Activated effector memory CD4-positive, alpha-beta T cell treated with anti-CD3 and anti-CD28 coated beads, Interleukin-2, amount 50 U/mL, for 16 hours (primary cell): ENCODE data around the gene USP24.
"Not testable (repeated sequence)": the region's sequence is repeated elsewhere in the genome, so short reads cannot be mapped to it uniquely, and the experiment has no call there.

ENCODE experiments used
- DNase-seq: peaks from one replicate; pipeline ENCODE4 v3.0.0-alpha.2; 2020

The USP24 gene

DNA sequence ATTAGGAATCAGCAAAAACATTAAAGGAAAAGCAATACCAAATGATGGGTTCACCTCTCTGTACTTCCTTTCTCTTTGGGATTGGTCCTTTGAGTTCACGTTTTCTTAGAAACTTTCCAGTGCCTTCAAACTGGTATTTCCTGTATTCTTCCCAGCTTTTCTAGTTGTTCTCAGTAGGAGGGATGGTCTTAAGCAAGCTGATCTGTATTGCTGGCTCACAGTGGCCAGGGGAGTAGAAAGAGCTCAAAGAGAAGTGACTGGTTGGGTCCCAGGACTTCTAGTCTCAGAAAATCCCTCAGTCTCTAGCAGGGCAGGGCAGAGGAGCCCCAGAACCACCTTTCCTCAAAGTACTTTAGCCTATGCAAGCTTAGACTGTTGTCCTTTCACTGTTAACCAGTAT is 10.1 kb upstream of the USP24 start:
- DNase-seq: no peak

DNA sequence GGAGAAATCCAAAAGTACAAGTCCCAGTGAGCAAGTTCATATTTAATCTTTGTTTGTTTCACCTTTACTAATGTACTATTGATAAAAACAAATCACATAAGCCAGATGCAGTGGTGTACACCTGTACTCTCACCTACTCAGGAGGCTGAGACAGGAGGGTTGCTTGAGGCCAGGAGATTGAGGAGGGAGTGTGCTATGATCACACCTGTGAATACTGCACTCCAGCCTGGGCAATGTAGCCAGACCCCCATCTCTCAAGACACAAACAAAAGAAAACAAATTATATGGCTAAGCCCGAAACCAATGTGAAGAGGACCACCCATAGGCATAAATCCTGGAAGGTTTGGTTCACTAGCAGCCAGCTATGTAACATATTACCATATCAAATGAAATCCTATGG is 9.6 kb upstream of the USP24 start:
- DNase-seq: no peak

DNA sequence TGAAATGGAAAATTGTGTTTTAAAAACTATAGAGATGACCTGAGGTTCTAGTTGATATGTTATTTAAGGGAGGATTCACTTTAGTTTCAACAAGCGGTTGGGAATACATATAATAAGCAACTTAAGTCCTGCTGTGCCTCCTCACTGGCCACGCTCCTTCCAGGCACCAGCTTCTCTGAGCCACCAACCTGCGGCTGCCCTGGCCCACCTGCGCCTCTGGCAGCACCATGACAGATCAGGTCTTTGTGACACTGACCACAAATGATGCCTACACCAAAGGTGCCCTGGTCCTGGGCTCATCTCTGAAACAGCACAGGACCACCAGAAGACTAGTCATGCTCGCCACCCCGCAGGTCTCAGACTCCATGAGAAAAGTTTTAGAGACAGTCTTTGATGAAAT is 7.0 kb upstream of the USP24 start:
- DNase-seq: no peak

DNA sequence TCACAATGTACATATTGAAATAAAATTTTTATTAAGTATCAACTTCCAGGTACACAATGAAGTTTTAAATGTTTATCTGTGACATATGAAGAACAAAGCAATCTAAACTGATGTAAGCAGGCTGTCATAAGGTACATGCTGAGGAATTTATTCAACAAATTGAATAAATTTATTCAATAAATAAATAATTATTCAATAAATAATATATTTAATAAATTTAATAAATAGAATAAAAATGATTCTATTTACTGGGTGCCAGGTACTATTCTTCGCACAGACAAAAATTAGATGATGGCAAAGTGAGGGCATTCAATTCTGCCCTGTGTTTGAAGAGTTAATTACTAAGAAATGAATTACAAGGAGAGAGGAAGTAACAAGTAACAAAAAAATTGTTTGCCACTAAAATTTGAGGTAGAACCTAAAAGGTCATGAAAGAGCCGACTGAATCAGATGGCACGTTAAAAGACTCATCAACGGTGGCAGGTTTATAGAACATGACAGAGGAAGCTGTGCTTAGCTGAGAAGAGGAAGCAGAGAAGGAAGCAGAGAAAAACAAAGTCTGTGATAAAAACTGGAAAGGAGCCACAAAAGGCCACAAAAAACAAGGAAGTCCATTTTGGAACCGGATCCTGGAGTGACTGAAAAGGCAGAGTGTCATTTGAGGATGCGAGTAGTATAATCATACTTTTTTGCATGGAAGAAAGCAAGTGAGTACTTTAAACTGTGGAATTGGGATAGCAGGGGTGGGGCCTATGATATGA is 2.2 kb upstream of the USP24 start:
- DNase-seq: no peak

DNA sequence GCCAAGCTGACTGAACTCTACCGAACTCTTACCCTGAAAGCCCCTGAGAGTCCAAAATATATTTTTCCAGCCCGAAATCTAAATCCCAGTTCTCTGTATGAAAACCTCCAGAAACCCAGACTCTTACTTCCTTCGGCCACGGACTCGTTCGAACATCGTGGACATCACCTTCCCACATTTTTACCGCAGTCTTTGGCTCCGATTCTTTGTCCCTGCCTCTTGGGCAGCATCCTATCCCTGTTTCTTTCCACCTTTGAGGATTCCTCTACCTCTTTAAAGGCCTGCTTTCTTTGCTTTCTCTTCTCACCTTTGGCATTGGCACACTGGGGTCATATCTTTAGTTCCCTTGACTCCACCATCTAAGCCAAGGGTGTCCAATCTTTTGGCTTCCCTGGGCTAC is 932 bp upstream of the USP24 start:
- no peak for DNase-seq

DNA sequence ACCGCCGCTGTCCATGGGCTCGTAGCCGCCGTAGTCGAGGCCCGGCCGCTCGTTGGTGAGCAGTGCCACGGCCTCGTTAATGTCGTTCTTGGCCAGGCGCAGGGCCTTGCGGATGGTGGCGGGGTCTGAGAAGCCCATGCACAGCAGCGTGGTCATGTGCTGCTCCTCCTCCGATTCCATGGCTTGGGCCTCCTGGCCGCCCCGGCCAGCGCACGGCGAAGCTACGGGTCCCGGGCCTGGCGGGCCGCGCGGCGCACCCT is 300 bp downstream of the USP24 start:
- peak; percentile 77 for DNase-seq

DNA sequence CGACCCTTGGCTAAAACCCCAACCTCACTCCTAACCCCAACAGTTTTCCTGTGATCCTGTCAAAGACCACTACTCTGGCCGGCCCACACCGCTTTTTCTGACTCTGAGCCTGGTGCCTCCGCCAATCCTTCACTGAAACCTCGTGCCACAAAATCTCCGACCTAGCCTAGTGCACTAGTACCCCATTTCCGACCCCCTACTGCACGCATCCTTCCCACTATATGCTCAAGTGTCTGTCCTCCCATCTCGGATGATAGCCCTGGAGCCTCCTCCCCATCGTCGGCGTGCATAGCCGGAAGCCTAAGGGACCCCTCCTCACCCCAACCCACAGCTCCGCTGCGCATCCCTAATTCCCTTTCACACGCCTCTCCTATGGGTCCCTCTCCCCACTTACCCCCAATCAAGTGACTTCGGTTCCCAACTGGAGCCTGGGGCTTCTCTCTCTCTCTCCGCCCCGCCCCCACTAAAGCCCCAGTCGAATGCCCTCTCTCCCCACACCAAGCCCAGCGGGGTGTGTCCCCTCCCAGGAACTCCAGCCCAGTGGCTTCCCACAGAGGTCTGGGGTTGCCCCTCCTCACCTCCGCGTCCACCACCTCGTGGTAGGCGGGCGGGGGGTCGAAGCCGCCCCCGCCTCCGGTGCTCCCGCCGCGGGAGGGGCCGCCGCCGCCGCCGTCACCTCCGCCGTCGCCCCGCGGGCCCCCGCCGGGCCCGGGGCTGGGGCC is 791 bp downstream of the USP24 start:
- DNase-seq: peak; percentile 79

DNA sequence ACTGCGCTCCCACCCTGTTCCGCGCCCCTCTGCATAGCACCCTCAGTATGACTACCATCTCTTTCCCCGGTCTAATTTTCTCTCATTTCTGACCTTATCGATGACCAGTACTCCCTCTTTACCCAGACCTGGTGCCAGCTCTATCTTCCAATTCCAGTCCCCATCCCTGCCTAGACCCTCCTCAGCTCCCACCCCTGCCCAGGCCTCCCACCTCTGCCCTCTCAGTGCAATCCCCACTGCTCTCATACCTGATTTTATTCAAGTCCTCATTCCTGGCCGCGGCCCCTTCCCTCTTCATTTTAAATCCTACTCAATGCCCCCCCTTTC is 1.3 kb downstream of the USP24 start:
- peak; percentile 67 for DNase-seq

DNA sequence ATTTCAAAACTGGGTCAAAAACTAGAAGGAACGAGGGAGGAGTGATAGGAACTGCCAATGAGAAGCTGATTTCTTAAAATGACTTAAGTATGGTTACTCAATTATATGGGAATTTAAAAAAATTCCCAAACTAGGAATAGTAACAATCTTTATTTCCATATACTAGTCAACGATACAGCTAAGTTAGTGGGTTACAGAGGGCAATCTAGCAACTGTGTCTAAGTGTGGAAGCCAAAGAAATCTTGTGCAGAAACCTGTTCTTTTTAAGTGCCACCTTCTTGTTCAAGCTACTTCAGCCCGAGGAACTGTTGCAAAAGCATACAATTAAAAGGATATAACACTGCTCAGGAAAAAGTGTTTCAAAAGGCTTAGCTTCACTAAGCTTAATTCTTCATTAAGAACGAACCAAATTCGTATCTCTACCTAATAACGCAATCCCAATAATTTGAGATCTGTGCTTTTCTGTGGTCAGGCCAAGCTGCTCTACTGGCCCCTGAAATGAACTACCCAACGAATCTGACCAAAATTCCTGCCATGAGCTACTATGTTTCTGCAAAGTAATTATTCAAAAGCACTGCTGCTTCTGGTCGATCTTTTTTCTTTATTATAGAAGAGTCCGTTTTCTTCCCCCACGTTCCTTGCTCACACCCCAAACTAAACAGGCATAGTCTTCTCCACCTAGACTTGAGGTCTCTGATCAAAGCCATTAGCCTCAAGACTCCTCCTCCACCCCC is 1.8 kb downstream of the USP24 start:
- DNase-seq: no peak

DNA sequence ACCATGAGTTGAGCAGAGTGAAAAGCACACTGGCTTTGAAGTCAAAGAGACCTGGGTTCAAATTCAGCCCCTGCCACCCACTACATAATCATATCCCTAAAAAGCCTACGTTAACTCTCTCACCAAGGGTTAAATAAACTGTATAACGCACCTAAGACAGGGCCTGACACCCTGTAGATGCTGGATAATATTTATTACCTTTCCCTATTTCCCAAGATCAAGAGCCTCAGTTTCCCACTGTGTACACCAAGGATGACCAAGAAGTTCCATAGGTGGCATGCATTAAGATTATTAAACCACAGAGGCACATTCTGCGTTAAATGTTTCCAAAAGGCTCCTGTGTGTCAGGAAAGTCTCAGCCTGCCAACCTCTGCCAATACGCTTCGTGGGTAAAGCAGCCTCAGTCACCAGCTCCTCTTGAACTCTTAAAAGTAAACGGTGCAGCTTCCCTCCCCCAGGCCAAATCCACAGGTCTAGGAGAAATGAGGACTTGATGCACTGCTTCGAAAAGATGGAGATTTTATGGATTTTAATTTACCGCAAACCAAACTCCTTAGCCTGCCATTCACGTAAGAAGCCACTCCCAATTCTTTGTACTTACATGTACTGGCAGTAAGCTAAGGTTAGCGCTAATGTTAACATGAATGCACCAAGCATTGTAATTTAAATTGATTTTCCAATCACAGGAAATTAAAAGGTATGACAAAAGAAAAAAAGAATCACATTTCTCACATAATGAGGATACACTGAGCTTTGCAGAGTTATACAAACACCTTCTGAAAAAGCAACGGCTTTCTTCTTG is 2.6 kb downstream of the USP24 start:
- DNase-seq: peak; percentile 65

DNA sequence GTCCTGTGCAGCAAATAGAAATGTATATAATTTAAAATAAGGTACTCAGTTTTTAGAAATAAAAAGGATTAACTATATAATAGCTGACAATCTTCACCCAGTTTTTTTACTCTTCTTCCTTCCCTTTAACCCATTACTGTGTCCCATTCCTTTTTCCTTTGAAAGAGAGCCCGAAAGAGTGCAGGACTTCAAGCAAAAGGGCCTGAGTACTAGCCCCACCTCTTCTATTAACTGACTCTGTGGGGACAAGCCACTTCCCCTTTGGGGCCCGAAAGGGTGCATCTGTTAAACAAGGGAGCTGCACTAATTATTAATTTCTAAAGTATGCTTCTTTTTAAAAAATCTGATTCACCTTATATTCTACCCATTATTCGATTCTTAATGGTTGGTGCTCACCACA is 3.3 kb downstream of the USP24 start:
- DNase-seq: no peak

DNA sequence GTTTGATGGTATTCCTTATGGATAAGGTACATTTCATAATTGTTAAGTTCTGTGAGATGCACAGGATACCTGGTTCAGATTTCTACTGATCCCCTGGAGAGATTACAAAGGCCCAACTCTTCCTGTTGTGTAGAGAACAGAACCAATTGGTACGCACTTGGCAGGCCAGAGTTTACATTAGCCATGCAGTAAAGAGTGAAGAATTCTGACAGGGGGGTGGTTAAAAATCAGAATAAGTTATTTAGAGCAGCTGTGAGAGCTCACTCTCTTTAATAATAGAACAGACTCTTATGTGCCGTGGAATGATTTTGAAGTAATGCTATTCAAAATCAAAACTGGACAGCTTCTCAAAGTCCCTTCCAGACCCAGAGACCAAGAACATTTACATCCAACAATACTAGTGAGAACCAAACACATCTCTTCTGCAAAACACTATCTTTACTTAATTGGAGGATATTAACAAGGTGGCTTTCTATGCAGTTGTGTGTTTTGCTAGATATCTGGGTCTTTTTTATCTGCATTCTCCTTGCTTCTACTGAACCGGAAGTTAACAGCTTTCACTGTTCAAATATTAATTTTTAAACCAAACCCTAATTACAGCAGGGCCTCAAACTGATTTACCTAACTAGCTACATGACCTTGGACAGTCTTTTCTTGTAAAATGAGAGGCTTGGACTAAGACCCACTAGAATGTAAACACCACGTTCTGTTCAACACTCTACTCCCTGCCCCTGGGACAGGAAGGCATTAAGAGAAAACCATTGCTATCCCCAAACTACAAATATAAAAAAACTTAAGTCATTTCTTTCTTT is 4.0 kb downstream of the USP24 start:
- DNase-seq: no peak

DNA sequence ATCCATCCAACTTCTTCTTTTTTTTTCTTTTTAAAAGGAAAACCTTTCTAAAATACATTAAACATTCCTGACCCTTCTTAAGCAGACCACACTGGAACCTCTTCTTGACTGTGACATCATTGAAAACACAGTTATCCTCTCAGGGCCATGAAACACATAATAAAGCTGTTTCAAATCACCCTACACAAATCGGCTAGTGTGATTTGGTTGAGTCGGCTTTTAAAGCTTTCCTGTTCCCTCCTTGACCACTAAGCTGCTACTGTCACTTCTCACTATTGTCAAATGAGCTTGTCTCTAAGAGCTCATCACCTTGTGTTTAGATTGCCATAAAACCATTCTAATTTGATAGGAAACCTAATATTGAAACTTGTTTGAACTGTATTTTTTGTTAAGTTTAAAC is 5.9 kb downstream of the USP24 start:
- DNase-seq: no peak

DNA sequence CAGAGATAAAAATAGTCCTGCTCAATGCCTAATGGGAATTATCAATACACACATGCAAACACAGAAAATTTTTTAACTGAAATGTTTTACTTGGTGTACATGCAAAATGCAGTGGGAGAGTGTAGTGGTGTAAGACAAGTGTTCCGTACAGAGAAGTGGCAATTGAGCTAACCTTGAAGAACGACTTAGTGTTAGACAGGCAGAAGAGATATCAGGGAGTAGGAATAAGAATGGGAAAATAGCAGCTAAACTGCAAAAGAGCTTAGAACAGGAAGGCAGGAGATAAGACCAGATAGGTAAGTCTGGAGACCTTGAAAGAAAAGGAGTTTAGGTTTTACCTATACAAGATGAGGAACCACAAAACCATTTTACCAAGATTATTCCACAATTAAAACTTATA is 9.0 kb downstream of the USP24 start:
- no peak for DNase-seq

DNA sequence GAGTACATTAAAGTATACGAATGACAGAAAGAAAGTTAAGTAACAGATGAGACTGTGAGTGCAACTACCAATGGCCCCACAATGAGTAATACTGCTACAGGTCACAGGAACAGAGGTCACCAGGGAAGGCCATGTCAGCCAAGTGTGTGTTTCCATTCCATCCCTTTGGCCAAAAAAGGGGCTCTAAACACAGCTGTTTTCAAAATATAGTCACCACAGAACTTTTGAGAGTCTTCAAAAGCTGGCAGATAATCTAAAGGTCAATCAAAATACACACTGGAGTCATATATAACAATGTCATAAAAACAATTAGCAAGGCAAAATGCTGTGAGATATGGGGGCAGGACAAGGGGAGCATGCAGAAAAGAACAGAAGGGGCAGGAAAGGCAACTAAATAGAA is 10.2 kb downstream of the USP24 start:
- DNase-seq: no peak

DNA sequence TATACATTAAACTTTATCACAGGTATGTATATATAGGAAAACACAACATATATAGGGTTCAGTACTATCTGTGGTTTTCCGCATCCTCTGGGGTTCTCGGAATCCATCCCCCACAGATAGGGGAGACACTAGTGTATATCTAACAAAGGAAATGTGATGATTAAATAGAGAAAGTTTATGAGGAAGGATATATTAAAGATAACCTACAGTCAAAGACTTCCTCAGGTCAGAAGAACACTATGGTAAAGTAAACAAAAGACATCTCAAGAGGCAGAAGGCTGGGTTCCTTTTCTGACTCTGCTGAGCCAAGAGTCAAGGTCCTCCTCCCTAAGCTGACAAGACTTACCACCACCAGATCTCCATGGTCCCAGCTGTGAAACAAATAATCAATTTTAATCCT is 12.1 kb downstream of the USP24 start:
- DNase-seq: no peak

DNA sequence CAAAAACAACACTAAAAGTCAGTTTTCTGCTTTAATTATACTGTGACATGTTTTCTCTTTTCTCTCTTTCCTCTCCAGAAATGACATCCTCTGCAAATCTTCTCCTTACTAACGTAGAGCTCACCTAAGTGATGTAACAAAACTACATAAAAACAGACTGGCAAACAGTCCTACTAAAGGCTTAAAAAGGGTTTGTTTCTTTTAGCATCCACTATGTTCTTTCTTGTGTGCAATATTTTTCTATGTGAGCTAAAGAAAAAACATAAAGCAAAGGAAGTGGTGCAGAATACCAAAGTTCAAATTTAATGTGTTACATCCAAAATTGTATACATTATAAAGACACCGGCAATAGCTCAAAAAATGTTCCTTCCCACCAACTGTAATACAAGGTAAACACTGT is 14.5 kb downstream of the USP24 start:
- DNase-seq: no peak

DNA sequence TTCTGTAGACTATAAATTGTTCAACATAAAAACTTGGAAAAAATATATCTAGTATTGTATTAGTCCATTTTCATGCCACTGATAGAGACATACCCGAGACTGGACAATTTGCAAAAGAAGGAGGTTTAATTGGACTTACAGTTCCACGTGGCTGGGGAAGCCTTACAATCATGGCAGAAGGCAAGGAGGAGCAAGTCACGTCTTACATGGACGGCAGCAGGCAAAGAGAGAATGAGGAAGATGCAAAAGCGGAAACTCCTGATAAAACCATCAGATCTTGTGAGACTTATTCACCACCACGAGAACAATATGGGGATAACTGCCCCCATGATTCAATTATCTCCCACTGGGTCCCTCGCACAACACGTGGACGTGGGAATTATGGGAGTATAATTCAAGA is 15.4 kb downstream of the USP24 start:
- DNase-seq: not testable (repeated sequence)

DNA sequence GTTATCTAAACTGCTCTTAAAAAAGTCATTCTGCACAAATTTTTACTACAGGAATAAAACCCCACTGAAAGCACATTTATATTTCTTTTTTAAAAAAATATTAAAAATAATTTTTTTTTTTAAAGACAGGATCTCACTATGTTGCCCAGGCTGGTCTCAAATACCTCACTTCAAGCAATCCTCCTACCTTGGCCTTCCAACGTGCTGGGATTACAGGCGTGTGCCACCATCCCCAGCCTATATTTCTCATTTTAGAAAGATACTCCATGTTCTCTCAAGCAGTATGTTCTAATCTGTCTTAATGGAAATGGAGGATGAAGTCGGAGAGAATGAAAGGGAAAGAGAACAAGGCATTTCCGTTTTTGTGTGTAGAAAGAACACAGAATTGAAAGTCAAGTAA is 17.1 kb downstream of the USP24 start:
- no peak for DNase-seq

DNA sequence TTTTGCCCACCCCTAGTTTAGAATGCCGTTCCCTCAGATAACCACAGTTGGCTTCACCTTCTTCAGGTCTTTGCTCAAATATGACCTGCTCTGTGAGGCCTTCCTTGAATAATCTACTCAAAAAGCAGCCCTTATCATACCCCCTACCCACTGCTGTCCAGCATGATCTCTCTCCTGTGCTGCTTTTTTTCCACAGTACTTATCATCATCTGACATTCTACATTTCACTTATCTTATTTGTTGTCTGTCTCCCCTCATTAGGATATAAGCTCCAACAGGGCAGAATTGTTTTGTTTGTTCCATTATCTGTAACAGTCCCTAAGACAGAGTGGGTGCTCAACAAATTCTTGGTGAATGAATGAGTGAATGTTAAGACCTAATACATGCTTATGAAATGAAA is 18.1 kb downstream of the USP24 start:
- no peak for DNase-seq

DNA sequence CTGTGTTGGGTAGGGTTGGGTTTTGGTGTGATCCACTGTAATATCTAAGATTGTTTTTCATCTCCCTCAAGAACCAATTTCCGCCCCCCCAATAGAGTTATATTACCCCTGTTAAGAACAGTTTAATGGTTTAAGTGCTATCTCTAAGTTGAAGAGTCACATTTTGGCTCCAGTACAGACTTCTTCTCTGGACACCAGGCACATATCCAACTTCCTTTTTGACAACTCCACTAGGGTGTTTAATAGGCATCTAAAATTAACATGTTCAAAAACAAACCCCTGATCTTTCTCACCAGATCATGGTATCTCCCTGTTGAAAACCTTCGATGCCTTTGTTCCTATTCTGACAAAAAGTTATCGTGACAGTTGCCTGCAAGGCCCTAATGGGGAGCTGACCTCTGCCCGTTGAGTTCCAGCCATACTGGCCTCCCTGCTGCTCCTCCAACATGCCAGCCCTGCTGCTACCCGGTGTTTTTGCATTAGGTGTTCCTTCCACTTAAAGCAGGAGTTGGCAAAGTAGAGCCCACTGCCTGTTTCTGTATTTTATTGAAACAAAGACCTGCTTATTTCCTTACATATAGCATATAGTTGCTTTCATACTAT is 18.6 kb downstream of the USP24 start:
- no peak for DNase-seq

DNA sequence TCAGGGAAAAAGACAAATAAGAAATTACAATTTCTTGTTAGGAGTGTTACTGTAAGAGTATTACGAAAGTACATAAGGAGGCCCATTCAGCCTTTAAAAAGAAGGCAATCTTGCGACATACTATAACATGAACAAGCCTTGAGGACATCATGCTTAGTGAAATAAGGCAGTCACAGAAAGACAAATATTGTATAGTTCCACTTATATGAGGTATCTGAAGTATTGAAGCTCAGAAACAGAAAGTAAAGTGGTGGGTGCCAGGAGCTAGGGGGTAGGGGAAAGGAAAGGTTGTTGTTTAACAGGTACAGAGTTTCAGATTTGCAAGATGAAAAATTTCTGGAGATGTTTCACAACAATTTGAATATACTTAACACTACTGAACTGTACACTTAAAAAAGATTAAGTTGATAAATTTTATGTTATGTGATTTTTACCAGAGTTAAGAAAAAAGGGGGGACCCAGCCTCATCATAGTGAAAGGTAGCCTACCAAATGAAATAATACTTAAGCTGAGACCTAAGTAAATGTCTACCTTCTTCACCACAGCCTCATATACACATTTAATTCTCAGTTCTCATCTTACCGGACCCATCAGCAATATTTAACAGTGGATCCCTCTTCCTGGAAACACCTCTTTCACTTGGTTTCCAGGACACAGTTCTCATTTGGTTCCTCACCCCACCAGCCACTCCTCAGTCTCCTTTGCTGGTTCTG is 19.5 kb downstream of the USP24 start:
- no peak for DNase-seq
